HepG2 (cell line): ENCODE data around the gene APOC3. TPM values are rescaled to one million over a fixed set of nuclear protein-coding genes. Genes with fewer than 3 reads are reported as not detected.

Experiments
- ADNP ChIP-seq: sonication (generic); formaldehyde crosslinking; IDR thresholded peaks from 2 replicates; pipeline ENCODE4 v1.4.0; 2020; ENCODE audit warnings: missing genetic modification reagents
- BRD4 ChIP-seq: sonication (generic); formaldehyde crosslinking; IDR thresholded peaks from 2 replicates; pipeline ENCODE4 v1.4.0; 2020; ENCODE audit warnings: missing genetic modification reagents
- CC2D1A ChIP-seq: sonication (generic); formaldehyde crosslinking; IDR thresholded peaks from 2 replicates; pipeline ENCODE4 v1.8.1; 2023; ENCODE audit warnings: mild to moderate bottlenecking, missing genetic modification reagents
- GLI4 ChIP-seq: sonication (generic); formaldehyde crosslinking; IDR thresholded peaks from 2 replicates; pipeline ENCODE4 v1.5.1; 2020; ENCODE audit warnings: missing genetic modification reagents, mild to moderate bottlenecking, moderate library complexity, borderline replicate concordance
- HNF1B ChIP-seq: sonication (generic); formaldehyde crosslinking; IDR thresholded peaks from 2 replicates; pipeline ENCODE4 v1.5.1; 2020; ENCODE audit warnings: mild to moderate bottlenecking, moderate library complexity, missing genetic modification reagents
- JDP2 ChIP-seq: sonication (generic); formaldehyde crosslinking; IDR thresholded peaks from 2 replicates; pipeline ENCODE4 v1.8.1; 2022; ENCODE audit warnings: missing genetic modification reagents, borderline replicate concordance
- PRDM10 ChIP-seq: sonication (generic); formaldehyde crosslinking; IDR thresholded peaks from 2 replicates; pipeline ENCODE4 v1.4.0; 2020; ENCODE audit warnings: low read depth, missing genetic modification reagents
- RFX1 ChIP-seq: fragments of 450-650 bp; IDR thresholded peaks from 2 replicates; pipeline ENCODE4 v1.6.1; 2017
- RFXAP ChIP-seq: sonication (generic); formaldehyde crosslinking; IDR thresholded peaks from 2 replicates; pipeline ENCODE4 v1.4.0; 2020; ENCODE audit warnings: missing genetic modification reagents, borderline replicate concordance
- STAG1 ChIP-seq: sonication (generic); formaldehyde crosslinking; IDR thresholded peaks from 2 replicates; pipeline ENCODE4 v1.4.0; 2020; ENCODE audit warnings: missing genetic modification reagents
- XRCC5 ChIP-seq: fragments of 200-400 bp; formaldehyde crosslinking; optimal IDR thresholded peaks from 2 replicates; pipeline ENCODE3; 2017; ENCODE audit warnings: mild to moderate bottlenecking, low read length
- YEATS4 ChIP-seq: sonication (generic); formaldehyde crosslinking; IDR thresholded peaks from 2 replicates; pipeline ENCODE4 v1.4.0; 2020; ENCODE audit warnings: missing genetic modification reagents, borderline replicate concordance
- ZBTB38 ChIP-seq: sonication (generic); formaldehyde crosslinking; IDR thresholded peaks from 2 replicates; pipeline ENCODE4 v1.5.1; 2020; ENCODE audit warnings: mild to moderate bottlenecking, missing genetic modification reagents
- ZNF318 ChIP-seq: sonication (generic); formaldehyde crosslinking; IDR thresholded peaks from 2 replicates; pipeline ENCODE4 v1.4.0; 2020; ENCODE audit warnings: mild to moderate bottlenecking, missing genetic modification reagents
- ZNF713 ChIP-seq: sonication (generic); formaldehyde crosslinking; IDR thresholded peaks from 2 replicates; pipeline ENCODE4 v1.4.0; 2020; ENCODE audit warnings: mild to moderate bottlenecking, missing genetic modification reagents
- ZNF788 ChIP-seq: sonication (generic); formaldehyde crosslinking; IDR thresholded peaks from 2 replicates; pipeline ENCODE4 v1.5.0; 2020; ENCODE audit warnings: mild to moderate bottlenecking, missing genetic modification reagents, borderline replicate concordance
- polyA plus RNA-seq, 8 experiments: library from polyadenylated mRNA; depleted of rRNA in 3 of 8; stranded (reverse) in 7 of 8; unstranded in 1 of 8; fragments of >200 nt; fragmentation: Illumina TruSeq in 4 of 8; extraction: Trizol in 4 of 8; gene quantifications; 2 replicates each; pipeline versions ENCODE4 v1.2.1 to v1.2.3, GENCODE V29; 2011 to 2016; ENCODE audit warnings: low read depth in 4 of 8, missing spikeins in 1 of 8, mixed read lengths in 1 of 8; ENCODE audit not compliant: insufficient read depth in 1 of 8
- total RNA-seq, 5 experiments: library from RNA; depleted of rRNA; stranded (reverse); fragments of >200 nt; fragmentation: Illumina TruSeq; extraction: Trizol; gene quantifications; 2 replicates each; pipeline ENCODE4 v1.2.3, GENCODE V29; 2016; ENCODE audit warnings: low read depth in 1 of 5

APOC3 gene
- total and polyA plus RNA-seq, 2 of the 13 experiments (the other 11 are each of a cell fraction or from before 2014, with no cell fraction given) = 314 to 687 TPM

GRCh38 chr11:116835791-116836631 lies 6.3 kb downstream of the APOC3 start (continued):
- peak; percentile 47; the same call in 1 of the 2 replicates for TF ChIP-seq ZNF788 (CRISPR knock-in tag)
- TF ChIP-seq ADNP (CRISPR knock-in tag) = no peak
- TF ChIP-seq ZNF318 = no peak
- TF ChIP-seq STAG1 (CRISPR knock-in tag) = peak; percentile 74
- TF ChIP-seq PRDM10 (CRISPR knock-in tag) = no peak
- TF ChIP-seq RFX1 = no peak
- peak; percentile 42; the same call in 1 of the 2 replicates for TF ChIP-seq ZBTB38 (CRISPR knock-in tag)
- no peak for TF ChIP-seq BRD4 (CRISPR knock-in tag)
- TF ChIP-seq JDP2 (CRISPR knock-in tag) = no peak
- no peak for TF ChIP-seq CC2D1A
- TF ChIP-seq XRCC5 = peak; percentile 39
- TF ChIP-seq RFXAP = no peak
- TF ChIP-seq GLI4 (CRISPR knock-in tag) = no peak
- 0 out of 2 replicates have a peak, but pooled peaks have one; percentile 71 for TF ChIP-seq HNF1B (CRISPR knock-in tag)
- no peak for TF ChIP-seq ZNF713
- TF ChIP-seq YEATS4 (CRISPR knock-in tag) = peak; percentile 72
